Raji (cell line): ENCODE measurements around the gene SSTR3.

Experiments used
- POLR2A ChIP-seq: IDR thresholded peaks from 2 replicates; pipeline ENCODE4 v1.6.1; 2011; ENCODE audit warnings: low read depth, low read length, control low read depth; ENCODE audit not compliant: insufficient read depth

SSTR3 gene

DNA sequence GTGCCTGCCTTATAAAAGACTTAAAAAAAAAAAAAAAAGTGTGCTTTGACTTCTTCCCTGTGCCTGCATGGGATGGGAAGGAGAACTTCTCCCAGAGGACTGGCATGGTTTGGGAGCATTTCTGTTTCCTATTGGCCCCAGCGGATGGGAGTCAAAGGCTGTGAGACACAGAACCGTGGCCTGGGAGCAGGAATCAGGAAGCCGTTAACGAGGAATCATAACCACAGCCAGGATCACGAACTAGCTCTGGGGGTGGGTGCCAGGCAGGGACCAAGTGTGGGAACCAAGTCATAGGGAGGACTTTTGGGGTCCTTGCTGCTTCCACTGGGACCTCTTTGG, 24.8 kb downstream of the SSTR3 start:
- TF ChIP-seq POLR2A, result no peak

DNA sequence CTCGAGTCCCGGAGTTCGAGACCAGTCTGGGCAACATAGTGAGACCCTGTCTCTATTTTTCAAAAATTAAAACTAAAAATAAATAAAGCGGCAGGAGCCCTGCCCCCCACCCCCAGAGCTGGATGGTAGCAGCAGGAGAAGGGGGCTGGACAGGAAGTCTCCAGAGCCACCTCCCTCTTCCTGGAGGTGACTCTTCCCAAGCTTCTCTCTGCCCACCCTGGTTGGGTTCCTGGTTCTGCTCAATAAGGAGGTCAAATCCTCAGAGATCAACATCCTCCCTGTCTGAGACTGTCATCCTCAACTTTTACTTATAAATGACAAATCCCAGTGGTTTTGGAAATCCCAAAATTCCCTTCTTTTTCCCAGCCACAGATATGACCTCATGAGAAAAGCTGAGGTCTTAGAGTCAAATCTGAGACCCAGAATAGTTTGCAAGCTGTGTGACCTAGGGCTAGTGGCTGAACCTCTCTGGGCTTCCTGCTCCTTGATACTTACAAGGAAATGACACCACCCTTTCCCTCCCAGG, 25.2 kb downstream of the SSTR3 start:
- no peak for TF ChIP-seq POLR2A

DNA sequence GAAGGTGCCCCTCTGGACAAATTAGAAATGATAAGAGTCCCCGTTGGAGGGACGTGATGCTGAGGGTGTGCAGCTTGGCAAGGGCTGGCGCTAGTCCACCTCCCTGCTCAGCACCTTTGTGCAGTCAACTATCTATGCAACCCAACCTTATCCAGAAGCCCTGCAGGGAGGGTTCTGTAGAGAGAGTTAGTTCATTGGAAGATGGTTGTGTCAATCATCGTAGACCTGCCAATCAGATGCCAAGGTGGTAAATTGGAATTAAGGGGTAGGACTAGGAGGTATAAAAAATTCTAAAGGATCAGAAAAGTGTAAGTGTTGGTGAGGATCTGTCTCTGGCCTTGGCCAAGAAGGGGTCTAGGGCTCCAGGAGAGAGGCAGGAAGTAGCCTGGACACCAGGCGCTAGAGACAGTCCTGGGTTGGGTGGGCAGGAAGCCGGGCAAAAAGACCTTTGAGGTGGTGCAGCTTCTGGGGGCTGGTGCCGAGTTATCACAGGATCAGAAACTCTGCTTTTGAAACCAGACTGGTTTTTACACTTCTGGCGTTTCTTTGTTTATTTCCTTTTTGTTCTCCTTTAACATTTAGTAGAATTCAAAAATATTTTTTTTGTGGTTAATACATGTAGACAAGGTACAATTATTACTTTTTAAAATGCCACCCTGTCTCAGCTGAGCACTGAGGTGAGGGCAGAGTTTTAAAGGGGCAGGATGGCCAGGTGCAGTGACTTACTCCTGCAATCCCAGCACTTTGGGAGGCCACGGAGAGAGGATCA, 25.9 kb downstream of the SSTR3 start:
- TF ChIP-seq POLR2A, result no peak

DNA sequence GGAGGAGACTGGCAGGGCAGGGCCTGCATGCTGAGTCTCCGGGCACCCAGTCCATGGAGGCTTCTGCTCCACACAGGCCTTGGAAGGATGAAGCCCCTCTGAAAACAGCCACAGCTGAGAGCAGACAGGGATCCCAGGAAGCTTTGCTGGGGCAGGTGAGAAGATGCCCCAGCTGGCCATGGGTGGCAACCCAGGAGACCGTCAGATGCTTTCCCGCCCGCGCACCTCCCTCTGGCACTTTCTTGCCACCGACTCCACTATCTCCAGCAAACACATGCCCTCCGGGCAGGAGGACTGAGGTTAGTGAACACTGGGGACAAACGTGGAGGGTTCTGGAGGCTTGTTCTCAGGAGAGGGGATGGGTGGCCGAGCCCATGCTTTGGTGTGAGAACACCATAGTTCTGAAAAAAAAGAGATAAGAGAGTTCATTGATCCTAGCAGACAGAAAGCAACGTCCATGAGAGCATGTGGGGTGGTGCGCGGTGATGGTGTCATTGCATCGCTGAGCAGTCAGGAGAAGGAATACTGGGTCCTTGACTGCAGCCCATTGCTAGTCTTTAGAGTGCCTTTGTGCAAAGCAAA, 26.5 kb downstream of the SSTR3 start:
- TF ChIP-seq POLR2A, result no peak

DNA sequence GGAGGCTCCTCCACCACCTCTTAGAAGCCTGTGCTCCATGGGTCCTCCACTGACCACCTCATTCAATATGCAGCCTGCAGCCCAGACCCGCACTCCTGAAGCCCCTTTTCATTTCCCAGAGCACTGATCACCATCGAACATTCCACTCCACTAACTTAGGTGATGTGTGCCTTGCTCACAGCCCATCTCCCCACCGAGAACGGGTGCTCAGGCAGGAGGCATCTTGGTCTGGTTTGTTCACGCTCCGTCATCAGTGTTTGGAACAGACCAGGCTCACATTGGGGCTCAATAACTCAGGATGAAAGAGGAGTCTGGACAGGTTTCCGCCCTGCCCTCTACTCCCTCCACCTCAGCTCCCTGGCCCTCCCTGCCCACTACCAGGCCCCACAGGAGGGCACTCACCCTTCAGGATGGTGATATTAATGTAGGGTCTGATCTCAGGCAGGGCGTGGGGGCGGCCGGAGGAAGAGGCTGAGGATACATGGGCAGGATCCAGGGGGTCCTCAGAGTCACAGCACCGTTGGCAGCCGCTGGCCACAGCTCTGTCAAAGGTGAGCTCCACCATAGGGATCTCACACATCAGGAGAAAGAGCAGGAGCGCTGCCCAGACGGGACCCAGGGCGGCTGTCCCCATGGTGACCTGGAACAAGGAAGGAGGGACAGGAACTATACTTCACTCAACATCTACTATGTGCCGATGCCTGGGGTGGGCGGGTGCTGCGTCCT, 27.3 kb downstream of the SSTR3 start:
- TF ChIP-seq POLR2A, result no peak

DNA sequence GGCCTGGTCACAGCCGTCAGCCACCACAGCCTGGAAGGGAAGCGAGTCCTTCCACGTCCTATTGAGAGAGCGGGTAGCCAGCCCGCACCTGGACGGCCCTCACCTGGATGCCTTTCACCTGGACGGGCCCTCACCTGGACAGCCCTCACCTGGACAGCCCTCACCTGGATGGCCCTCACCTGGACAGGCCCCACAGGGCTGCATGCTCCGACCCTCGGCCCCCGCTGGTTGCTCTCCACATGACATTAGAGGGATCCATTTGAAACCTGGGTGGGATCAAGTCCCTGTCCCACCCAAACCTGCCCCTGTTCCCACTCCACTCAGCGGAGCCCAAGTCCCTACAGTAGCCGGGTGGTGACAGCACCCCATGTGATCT, 27.9 kb downstream of the SSTR3 start:
- TF ChIP-seq POLR2A, result no peak

DNA sequence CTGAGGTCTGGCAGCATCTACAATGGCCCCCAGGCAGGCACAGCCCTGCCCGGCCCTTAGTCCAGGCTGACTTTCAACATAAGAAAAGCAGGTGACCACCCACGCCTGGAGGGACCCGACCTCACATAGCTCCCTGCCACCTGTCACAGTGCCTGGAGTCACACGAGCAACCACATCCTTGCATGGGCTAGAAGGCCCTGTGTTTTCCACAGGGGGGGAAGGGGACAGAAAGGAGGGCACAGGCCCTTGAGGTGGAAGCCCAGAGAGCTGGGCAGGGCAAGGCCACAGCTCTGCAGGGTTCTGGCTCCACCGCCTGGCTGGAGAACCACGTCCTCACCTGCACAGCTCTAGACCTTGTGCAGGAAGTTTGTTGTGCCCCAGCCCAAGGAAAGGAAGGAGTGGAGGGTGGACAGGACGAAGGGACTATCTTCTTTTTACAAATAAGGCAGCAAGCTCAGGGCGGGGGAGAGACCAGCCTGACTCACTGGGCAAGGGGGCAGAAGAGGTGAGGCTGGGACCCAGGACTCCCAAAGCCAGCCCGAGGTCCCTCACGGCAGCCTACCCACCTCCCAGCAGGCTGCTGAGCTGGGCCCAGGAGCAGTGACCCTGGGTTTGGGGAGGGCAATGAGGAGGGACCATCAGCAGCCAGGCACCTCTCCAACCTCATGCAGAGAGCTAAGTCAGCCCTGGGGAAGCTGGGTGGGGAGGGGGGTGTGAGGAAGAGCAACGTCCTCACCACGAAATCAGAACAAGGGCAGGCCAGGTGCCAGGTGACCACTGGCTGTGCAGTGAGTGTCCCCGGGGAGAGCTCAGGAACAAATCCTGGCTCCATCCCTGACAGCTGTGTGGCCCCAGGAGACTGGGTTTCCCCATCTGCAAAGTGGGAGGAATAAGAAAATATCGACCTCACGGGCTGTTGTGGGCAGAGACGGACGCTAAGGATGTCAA, 28.6 kb downstream of the SSTR3 start:
- no peak for TF ChIP-seq POLR2A

DNA sequence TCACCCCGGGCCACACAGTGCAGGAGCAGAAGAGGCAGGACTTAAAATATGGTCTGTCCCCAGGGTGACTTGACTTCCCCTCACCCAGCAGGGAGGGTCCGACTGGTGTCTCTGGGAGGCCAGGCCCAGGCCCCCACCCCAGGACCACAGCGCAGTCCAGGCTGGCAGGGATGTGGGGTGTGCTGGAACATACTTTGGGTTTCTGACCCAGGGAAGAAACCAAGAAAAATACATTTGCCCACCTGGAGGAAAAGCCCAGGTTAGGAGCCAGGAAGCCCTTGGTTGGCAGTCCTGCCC, 29.4 kb downstream of the SSTR3 start:
- no peak for TF ChIP-seq POLR2A

DNA sequence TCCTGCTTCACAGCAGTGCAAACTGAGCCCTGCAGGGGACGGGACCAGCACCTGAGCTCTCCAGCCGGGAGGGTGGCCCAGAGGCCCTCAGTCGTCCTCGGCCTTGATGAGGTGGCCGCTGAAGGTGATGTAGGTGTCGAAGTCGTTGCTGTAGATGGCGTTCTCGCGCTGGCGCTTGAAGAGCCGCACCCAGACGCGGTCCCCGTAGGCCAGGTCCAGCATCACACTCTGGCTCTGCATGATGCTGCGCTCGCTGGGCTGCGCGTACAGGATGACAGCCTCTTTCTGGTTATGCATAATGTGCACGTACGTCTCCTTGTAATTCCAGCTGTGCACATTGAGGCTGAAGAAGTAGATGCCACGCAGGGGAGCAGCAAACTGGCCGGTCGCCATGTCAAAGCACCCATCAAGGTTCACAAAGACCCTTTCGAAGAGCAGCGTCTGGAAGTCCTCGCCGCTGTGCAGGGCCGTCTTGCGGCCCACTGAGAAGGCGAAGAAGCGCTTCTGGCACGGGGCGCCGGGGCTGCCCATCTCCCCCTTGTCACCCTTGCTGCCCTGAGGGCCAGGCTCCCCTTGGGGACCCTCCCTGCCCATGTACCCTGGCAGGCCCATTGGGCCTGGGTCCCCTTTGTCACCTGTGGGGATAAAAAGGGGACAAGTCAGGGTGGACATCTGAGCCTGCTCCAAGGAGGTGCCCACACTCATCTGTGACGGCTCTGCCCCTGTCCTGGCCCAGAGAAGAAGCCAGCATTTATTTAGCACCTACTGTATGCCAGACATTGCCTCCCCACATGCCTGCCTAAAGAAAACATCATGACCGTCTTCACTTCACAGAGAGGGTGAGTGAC, 30.0 kb downstream of the SSTR3 start:
- no peak for TF ChIP-seq POLR2A

DNA sequence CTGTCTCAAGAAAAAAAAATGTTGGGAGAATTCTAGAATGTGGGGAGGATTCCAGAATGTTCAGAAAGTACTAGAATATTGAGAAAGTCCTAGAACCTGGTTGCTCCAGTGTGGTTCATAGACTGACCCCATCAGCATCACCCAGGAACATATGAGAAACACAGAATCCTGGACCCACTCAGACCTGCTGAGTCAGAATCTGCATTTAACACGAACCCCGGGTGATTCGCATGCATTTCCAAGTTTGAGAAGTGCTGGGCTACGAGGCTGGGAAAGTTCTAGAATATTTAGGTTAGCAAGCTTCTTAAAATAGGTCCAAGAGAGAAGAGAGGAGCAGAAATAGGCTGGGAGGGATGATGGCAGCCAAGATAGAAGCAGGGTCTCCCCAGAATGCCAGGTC, 30.6 kb downstream of the SSTR3 start:
- TF ChIP-seq POLR2A, result no peak

DNA sequence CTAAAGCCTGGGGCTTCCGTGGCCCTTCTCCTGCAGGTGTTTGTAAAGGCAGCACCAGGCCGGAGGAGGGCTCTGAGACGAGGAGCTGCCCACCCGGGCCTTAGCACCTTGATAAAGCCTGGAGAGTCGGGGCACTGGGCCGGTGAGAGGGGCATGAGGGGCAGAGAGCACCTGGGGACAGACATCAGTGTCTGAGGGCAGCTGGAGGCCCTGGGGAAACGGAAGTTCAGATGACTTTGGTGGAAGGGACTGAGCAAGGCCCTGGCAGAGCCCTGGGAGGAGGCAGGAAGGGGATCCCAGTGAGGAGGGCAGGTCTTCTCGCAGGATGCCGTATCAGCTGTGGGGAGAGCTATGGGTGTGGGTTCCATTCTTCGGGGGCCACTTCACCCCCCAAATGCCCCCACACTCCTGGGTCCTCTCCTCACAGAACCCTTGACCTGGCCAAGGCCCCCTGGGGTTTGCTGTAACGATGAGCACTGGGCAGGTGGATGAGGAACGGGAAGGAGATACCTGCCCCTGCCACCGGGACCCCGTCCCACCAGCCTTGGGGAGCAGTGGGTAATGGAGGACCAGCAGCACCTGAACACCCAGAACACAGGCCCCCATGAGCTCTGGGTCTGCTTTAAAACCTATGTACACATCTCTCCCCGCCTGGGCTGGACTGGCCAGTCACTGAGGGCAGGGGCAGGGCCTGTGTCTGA, 31.6 kb downstream of the SSTR3 start:
- TF ChIP-seq POLR2A, result no peak

DNA sequence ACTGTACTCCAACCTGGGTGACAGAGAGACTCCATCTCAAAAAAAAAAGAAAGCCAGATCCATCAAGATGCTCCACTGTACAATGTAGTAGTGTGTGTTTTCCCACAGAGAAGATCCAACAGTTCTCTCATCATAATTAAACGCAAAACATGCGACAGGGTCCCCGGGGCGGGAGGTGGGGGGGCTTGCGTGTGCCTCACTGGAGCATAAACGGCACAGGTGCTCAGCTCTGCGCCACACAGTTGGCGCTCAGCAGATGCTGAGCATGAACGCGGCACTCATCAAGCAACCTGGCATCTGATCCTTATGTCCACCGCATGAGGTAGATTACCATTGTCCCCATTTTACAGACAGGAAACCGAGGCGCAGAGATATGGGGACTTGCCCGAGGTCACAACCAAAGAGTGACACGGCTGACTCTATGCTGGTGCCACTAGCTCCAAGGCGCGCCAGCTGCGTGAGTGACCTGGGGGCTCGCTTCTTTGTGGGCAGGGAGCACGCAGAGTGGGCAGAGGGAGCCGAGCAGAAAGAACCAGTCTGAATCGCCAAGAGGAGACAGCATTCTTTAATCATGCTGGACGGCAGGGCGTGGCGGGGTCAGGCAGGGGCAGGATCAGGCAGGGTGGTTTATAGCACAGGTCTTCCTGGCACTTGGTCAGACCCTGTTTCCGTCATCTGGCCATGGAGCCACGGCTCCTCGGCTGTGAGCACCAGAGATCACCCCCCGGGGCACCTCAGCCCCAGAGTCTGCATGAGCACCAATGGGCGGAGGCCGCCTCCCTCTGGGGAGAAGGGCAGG, 32.5 kb downstream of the SSTR3 start:
- no peak for TF ChIP-seq POLR2A

DNA sequence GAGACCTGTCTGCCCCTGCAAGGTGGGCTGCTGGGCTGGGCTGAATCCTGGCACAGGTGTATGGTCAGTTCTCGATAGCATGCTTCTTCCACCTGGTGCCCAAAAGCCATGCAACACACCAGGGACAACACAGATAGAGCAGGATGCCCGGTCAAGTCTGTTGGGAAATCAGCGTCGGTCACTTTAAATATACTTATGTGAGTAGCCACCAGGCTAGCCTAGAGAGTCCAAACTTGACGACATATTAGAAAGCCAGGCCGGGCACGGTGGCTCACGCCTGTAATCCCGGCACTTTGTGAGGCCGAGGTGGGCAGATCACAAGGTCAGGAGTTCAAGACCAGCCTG, 33.2 kb downstream of the SSTR3 start:
- TF ChIP-seq POLR2A, result no peak
